Measurements from ENCODE around the gene PRDX4. TPM values are rescaled to one million over a fixed set of nuclear protein-coding genes. Genes with fewer than 3 reads are reported as not detected.
"Not testable (repeated sequence)": the region's sequence is repeated elsewhere in the genome, so short reads cannot be mapped to it uniquely, and the experiment has no call there.

PRDX4 gene
- total RNA-seq = 10 to 100 TPM; 42.6 to 48.2 TPM

DNA sequence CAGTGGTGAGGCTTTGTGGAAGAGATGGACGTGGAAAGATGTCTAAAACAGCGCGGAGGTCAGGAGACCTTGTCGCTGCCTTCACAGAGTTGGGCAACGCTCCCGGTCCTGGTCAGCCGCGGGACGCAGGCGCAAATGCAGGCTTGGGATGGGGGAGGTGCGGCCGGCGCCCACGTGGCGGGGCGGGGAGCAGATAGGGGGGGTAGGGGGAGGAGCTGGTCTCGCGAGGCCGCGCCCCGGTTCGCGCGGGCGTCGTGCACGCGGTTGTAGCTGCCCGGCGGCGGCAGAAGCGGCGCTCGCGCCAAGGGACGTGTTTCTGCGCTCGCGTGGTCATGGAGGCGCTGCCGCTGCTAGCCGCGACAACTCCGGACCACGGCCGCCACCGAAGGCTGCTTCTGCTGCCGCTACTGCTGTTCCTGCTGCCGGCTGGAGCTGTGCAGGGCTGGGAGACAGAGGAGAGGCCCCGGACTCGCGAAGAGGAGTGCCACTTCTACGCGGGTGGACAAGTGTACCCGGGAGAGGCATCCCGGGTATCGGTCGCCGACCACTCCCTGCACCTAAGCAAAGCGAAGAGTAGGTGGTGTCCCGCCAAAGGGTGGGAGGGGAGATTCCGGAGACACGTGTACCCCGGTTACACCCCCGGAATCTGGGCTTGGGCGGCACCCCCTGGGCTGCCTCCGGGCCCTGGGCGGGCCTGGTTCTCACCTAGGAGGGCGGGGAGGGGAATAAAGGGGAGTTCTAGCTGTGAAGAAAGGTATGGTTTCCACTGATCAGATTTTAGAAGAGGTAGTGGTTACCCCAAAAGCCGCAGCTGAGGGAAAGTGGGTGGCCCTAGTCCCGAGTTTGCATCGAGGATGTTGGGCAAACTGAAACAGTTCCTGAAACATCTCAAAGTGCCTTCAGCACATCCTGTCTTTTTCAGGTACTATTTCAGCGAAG lies at the start of gene PRDX4:
TSS of gene PRDX4 (plus strand) at position 255 of the 939 bp plus-strand sequence. CDS start at position 333, 78 bp downstream.
- peaks cover 0 to 7% of the 10 kb centered on the region in 2 donors for H3K36me3 Mint-ChIP-seq
- no peaks in the 10 kb centered on the region for H3K9me3 Mint-ChIP-seq
- ATAC-seq = peak; percentile 65 to 71
- H3K27ac Mint-ChIP-seq = peak within 1 kb of the TSS; percentile 91 to 94
- peak; percentile 70 to 85 for DNase-seq (ENCODE audit: low spot score in 2 of 2)

DNA sequence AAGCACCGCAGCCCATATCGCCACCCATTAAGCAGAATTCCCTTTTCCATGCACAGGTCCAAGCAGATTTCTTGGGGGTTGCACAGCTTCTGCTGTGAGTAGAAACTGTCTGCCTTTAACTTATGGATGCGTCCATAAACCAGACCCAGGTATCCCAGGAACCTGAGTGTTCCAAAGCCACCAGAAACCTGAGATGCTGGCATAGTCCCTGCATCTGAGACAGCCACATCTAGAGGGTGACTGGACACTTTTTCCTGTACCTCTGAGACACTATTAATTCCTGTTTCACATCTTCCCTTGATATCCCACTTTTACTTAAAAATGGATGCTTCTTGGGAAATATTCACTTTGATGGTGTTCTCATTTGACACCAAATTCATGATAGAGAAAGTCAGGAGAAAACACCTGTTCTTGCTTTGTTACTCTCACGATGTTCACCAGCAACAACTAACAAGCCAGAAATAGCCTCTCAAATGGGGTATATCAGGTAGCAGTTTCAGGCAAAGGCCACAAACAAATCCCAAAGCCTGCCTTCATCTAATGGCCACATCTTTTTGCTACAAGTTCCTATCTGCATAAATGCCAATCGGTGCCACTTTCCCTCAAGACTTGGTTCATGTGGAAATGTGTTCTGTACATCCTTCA lies 45.5 kb upstream of the PRDX4 start:
- H3K27ac Mint-ChIP-seq = no peak overlapping the region
- ATAC-seq (no peak), DNase-seq (ENCODE audit: low spot score in 2 of 2) (no peak)
- no peaks in the 10 kb centered on the region for H3K9me3 Mint-ChIP-seq
- H3K36me3 Mint-ChIP-seq = no peaks in the 10 kb centered on the region

DNA sequence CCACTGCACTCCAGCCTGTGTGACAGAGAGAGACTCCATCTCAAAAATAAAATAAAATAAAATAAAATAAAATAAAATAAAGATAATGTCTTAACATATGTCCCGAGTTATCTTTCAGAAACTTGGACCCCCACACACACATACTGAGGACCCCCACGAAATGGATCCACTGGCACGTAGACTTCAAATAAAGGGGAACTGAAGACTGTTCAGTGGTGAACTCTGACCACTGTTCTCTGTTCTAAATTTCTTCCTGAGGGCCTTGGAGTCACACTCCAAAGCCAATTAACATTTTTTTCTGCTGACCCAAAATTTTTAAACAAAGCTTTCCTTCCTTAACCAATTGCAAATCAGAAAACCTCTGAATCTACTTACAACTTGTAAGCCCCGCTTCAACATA lies 43.5 kb upstream of the PRDX4 start:
- DNase-seq (ENCODE audit: low spot score in 2 of 2) = no peak

DNA sequence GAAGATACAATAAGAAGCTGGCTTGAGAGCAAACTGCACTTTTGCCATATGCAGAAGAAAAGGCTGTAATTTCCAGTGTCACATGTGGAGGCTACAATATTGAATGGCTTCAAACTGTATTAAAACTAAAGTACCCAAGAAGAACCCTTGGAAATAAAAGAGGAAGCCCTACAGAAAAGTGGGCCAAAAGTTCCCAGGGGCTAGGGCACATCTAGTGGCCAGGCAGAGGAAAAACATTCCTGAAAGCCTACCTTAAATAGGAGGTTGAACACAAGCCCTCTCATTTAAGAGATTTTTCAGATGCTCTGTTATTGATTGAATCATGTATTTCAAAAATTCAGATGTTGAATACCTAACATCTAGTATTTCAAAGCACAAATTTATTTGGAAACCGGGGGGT lies 40.6 kb upstream of the PRDX4 start:
- H3K9me3 Mint-ChIP-seq = no peaks in the 10 kb centered on the region
- DNase-seq (ENCODE audit: low spot score in 2 of 2) = no peak
- H3K36me3 Mint-ChIP-seq = no peaks in the 10 kb centered on the region
- ATAC-seq = no peak
- no peak overlapping the region for H3K27ac Mint-ChIP-seq

More for the DNA sequence above, 43.5 kb upstream of the PRDX4 start:
- Mint-ChIP-seq H3K9me3 (no peaks in the 10 kb centered on the region), H3K27ac (no peak overlapping the region), H3K36me3 (no peaks in the 10 kb centered on the region)
- no peak for ATAC-seq

DNA sequence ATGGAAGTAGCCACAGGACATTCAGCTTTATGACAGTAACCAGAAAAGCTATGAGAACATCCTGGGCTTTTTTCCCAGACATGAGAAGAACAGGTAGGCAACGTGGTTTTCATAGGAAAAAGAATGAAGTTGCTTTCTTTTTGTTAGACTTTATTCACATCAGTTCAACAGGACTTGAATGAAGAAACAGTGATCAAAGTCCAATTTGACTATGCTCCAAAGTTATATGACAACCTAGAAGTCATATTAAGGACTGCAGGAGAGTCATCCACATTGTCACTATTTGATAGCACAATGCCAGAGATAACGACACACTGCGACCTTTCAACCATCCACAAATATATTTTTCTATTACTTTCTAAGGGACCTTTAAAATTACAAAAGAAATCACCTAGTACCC lies 39.2 kb upstream of the PRDX4 start:
- no peaks in the 10 kb centered on the region for H3K36me3 Mint-ChIP-seq
- no peak for DNase-seq (ENCODE audit: low spot score in 2 of 2)
- H3K9me3 Mint-ChIP-seq = no peaks in the 10 kb centered on the region
- no peak overlapping the region for H3K27ac Mint-ChIP-seq
- ATAC-seq = no peak

DNA sequence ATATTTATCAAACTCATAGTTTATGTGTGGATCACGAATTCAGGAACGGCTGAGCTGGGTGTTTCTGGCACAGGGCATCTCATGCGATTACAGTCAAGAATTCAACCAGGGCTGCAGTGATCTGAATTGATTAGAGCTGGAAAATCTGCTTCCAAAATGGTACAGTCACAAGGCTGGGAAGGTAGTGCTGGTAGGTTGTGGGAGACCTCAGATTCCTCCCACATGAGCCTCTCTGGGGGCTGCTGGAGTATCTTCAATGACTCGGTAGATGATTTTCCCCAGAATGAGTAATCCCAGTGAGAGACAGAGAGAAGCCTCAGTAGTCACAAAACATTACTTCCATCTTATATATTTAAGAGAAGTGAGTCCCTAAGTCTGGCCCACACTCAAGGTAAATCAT lies 36.2 kb upstream of the PRDX4 start:
- ATAC-seq = no peak
- no peaks in the 10 kb centered on the region for H3K9me3 Mint-ChIP-seq
- no peaks in the 10 kb centered on the region for H3K36me3 Mint-ChIP-seq
- no peak for DNase-seq (ENCODE audit: low spot score in 2 of 2)
- no peak overlapping the region for H3K27ac Mint-ChIP-seq

DNA sequence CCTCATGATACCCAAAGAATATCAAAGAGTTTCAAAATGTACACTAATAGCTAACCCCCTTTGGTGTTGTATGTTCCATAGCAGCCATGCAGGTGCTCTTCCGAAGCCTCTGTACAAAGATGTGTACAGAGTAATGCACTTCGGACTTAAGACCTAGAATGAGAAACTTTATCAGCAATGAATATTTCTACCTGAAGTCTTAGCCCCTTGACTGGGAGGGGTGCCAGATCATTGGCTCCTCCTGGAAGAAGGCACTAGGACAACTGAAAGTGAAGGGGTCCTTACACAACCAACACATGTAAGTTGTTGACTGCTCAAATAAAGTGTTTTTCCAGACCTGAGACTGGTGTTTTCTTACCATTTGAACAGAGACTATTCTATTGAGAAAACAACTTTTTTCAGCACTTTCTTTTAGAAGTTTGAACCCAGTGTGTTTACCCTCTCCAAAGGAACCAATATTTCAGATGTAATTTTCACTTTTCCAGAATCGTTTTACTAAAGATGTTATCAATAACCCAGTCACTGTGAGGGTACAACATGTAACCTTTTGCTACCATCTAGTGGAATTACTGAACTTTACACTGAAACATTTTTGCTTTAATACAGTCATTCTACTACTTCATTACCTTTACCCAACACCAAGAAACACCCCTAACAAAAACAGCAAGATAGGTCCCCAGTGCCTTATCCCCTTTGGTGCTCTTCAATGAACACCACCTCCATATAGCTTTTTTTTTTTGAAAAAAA lies 33.3 kb upstream of the PRDX4 start:
- peak in 1 of 2 donors; percentile 44 for ATAC-seq
- H3K27ac Mint-ChIP-seq = no peak overlapping the region
- no peaks in the 10 kb centered on the region for H3K9me3 Mint-ChIP-seq
- H3K36me3 Mint-ChIP-seq = no peaks in the 10 kb centered on the region
- no peak for DNase-seq (ENCODE audit: low spot score in 2 of 2)

DNA sequence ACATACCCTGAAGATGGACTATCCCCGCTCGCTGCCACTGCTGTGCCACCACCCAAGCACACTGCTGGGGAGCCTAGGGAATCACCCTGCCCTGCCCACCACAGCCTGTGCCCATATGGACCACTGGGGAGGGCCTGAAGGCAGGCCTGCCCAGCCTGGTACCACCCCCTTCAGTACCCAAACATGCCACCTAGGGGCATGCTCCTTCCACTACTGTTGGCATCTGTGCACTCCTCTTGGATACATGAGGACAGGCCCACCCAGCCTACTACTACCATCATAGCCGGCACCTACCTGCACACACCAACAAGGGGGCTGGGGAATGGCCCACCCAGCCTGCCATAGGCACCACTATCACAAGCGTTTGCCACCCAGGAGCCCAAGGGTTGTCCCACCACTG lies 30.1 kb upstream of the PRDX4 start:
- DNase-seq (ENCODE audit: low spot score in 2 of 2) (no peak), ATAC-seq (no peak)
- Mint-ChIP-seq H3K36me3 (no peaks in the 10 kb centered on the region), H3K9me3 (peaks cover 0 to 11% of the 10 kb centered on the region in 2 donors), H3K27ac (peak overlapping the region in 1 of 2 donors; percentile 50)

DNA sequence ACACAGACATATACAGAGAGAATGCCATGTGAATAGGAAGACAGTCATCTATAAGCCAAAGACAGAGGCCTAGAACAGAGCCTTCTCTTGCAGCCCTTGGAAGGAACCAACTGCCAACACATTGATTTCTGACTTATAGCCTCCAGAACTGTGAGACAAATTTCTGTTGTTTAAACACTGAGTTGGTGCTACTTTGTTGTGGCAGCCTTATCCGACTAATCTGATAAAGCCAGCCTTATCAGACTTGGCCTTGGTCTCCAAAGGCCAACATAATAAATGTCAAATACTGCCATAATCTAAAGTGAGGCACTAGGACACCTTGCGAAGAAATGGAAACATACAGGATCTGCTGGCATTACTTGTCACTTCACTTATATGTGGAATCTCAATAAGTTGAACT lies 24.3 kb upstream of the PRDX4 start:
- ATAC-seq = no peak
- Mint-ChIP-seq H3K9me3 (peaks cover 0 to 11% of the 10 kb centered on the region in 2 donors), H3K27ac (no peak overlapping the region), H3K36me3 (no peaks in the 10 kb centered on the region)
- no peak for DNase-seq (ENCODE audit: low spot score in 2 of 2)

DNA sequence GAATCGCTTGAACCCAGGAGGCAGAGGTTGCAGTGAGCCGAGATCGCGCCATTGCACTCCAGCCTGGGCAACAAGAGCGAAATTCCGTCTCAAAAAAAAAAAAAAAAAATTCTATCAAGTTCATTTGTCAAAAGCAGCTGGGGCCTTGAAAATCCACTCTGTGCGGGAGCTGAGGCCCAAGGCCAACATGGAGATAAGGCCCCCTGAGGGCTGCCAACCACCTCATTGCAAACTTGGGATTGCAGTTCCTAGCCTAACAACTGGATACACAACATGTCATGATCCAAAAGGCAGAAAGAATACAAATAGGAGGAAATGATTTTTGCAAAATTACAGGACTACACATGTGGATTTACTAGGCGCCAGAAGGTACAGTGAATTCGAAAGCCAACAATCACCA lies 22.5 kb upstream of the PRDX4 start:
- Mint-ChIP-seq H3K9me3 (peaks cover 0 to 7% of the 10 kb centered on the region in 2 donors), H3K36me3 (no peaks in the 10 kb centered on the region), H3K27ac (no peak overlapping the region)
- DNase-seq (ENCODE audit: low spot score in 2 of 2) (no peak), ATAC-seq (no peak)

DNA sequence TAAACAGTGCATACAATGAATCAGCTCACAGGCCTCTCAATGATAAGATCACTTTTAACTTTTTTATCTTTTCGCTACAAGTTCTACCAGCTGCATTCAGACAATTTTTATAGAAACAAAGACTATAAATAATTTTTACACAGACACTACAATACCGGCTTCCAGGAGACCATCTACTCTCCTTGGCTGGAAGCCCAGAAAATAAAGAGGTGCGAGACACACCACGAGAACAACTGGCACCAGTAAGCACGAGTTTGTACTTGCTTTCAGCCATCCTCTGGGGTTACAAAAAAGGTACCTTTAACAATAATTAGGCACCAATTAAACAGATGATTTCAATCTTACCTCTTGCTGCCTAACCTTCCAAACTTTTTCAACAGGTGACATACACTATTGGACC lies 11.2 kb upstream of the PRDX4 start:
- ATAC-seq = no peak

DNA sequence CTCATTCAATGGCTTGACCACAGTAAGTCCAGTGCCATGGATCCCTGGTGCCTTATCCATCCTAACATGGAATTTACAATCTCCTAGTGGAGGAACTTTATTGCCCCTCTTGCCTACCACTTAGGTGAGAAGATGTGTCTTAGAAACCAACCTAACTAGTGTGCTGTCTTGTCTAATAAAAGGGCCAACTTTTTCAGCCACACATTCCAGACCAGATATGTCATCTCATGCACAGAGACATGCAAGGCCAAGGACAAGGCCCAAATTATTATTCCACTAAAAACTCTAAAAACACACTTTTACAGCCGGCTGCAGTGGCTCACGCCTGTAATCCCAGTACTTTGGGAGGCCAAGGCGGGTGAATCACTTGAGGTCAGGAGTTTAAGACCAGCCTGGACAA lies 10.6 kb upstream of the PRDX4 start:
- ATAC-seq = no peak

More for the DNA sequence above, 11.2 kb upstream of the PRDX4 start:
- Mint-ChIP-seq H3K36me3 (no peaks in the 10 kb centered on the region), H3K9me3 (no peaks in the 10 kb centered on the region), H3K27ac (no peak overlapping the region)
- DNase-seq (ENCODE audit: low spot score in 2 of 2) = no peak

DNA sequence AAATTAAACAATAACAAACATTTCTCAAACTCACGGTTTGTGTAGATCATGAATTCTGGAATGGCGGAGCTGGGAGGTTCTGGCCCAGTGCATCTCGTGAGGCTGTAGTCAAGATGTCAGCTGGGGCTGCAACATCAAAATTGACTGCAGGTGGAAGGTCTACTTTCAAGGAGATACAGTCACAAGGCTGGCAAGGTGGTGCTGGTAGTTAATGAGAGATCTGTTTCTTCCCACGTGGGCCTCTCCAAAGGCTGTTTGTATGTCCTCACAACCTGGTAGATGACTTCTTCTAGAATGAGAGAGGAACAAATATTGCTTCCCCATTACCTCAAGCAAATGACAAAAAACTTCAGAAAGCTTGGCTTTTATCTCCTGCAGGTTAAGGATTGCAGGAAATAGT lies 8.0 kb upstream of the PRDX4 start:
- Mint-ChIP-seq H3K27ac (no peak overlapping the region), H3K9me3 (no peaks in the 10 kb centered on the region), H3K36me3 (no peaks in the 10 kb centered on the region)
- no peak for ATAC-seq
- no peak for DNase-seq (ENCODE audit: low spot score in 2 of 2)

More for the DNA sequence above, 10.6 kb upstream of the PRDX4 start:
- Mint-ChIP-seq H3K27ac (no peak overlapping the region), H3K9me3 (no peaks in the 10 kb centered on the region), H3K36me3 (no peaks in the 10 kb centered on the region)
- no peak for DNase-seq (ENCODE audit: low spot score in 2 of 2)

DNA sequence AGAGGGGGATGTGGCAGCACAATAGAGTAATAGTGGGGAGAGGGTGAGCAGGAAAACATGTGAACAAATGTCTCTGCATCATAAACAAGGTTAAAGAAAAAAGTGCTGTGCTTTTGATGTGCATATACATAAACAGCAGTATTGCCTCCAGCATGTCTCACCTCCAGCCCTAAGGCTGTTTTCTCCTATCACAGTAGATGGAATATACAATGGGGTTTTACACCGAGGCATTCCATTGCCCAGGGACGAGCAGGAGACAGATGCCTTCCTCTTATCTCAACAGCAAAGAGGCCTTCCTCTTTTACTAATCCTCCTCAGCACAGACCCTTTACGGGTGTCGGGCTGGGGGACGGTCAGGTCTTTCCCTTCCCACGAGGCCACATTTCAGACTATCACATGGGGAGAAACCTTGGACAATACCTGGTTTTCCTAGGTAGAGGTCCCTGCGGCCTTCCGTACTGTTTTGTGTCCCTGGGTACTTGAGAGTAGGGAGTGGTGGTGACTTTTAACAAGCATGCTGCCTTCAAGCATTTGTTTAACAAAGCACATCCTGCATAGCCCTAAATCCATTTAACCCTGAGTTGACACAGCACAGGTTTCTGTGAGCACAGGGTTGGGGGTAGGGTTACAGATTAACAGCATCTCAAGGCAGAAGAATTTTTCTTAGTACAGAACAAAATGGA lies 7.1 kb upstream of the PRDX4 start:
- not testable (repeated sequence) for H3K27ac Mint-ChIP-seq; H3K9me3 Mint-ChIP-seq; ATAC-seq; DNase-seq (ENCODE audit: low spot score in 2 of 2); H3K36me3 Mint-ChIP-seq

DNA sequence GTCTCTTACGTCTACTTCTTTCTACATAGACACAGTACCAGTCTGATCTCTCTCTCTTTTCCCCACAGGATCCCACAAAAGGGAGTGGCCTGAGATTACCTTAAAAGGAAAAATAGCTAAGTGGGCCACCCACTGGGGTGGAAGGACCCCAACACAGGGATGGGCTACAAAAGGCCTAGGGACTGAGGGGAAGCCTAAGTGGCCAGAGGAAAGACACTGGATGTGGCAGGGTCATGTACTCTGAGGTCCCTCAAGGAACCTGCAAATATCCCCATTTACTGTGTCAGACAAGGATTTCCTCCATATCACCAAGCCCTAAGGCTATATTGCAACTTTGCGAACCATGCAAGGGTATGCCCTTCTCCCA lies 6.5 kb upstream of the PRDX4 start:
- ATAC-seq (no peak), DNase-seq (ENCODE audit: low spot score in 2 of 2) (no peak)
- no peak overlapping the region for H3K27ac Mint-ChIP-seq
- H3K9me3 Mint-ChIP-seq = no peaks in the 10 kb centered on the region
- no peaks in the 10 kb centered on the region for H3K36me3 Mint-ChIP-seq

DNA sequence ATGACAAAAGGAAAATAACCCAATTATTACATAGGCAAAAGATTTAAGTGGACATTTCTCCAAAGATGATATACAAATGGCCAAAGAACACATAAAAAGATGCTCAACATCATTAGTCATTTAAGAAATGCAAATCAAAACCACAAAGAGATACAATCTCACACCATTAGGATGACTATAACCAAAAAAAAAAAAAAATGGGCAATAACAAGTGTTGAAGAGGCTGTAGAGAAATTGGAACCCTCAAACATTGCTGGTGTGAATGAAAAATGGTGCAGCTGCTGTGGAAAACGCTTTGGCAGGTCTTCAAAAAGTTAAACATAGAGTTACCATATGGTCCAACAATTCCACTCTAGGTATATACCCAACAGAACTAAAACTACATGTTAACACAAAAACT lies 5.6 kb upstream of the PRDX4 start:
- H3K36me3 Mint-ChIP-seq = no peaks in the 10 kb centered on the region
- ATAC-seq = peak in 1 of 2 donors; percentile 19
- H3K9me3 Mint-ChIP-seq = no peaks in the 10 kb centered on the region
- no peak for DNase-seq (ENCODE audit: low spot score in 2 of 2)
- peak overlapping the region in 1 of 2 donors; percentile 95 for H3K27ac Mint-ChIP-seq

All from activated naive CD4-positive, alpha-beta T cell treated with anti-CD3 and anti-CD28 coated beads, Interleukin-2, amount 50 U/mL, for 72 hours (primary cell).